Stimulated activated CD4-positive, alpha-beta T cell treated with anti-CD3 and anti-CD28 coated beads, TNF-alpha, amount 100 ng/mL, for 48 hours (primary cell): ENCODE data around the gene PBX3.

ENCODE experiments used
- DNase-seq, 3 donors: peaks; one replicate each; pipeline ENCODE4 v3.0.0-alpha.2; 2020; ENCODE audit warnings: low read depth in 3 of 3

PBX3 gene

GRCh38 chr9:125906144-125906543, 159.0 kb downstream of the PBX3 start:
- no peak for DNase-seq

DNA sequence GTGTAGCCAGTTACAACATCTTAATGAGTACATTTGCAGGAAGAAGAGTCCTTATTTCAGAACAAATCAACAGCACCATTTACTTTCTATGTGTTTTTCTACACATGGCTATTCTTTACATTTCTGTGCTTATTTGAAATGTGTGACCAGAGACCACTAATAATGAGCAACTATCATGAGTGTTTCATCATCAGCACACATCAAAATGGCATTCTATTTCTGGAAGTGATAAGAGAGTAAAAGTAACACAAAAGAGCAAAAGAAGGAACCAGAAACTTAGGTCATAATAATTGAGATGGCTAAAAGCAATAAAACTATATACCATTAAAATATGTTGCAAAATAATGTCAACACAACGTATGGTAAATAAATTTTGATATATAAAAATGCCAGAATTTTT, 159.7 kb downstream of the PBX3 start:
- no peak for DNase-seq

- no peak for DNase-seq
These were observed 161.0 kb downstream of the PBX3 start for GRCh38 chr9:125908136-125908535.

DNA sequence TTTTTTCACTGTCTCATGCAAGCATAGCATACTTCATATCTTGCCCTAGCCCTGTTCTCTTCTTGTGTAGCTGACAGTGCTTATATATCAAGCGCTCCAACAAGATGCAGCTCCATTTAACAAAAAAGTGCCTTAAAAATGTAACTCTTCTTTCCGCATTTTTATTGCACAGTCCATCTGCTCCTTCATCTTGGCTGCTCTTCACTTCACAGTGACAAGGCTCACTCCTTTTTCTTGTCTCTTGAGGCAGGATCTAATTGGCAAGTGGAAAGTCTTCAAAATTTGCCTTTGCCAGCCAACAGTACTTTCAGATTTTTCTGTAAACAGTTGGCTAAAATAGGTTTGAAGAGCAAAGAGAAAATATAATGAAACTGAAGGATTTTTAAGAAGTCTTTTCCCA, 161.8 kb downstream of the PBX3 start:
- no peak for DNase-seq

DNA sequence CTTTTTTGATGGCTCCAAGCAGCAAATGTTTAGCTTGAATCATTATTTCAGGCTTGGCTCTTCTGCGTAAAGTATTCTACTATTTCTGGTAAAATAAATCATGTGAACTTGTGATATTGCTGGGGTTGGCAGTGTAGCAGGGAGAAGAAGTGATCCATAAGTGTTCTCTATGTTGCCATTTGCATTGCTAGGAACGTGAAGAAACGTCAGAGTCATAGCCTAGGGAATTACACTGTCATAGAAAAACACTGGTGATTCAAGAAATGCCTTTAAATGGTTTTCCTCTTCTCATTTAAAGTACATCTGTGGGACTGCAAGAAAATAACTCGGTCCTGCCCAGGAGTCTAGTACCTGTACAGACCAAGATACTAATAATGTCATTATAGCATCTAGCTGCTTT, 162.3 kb downstream of the PBX3 start:
- DNase-seq, result no peak

- DNase-seq, result no peak
These were observed 163.1 kb downstream of the PBX3 start for GRCh38 chr9:125910286-125910685.

GRCh38 chr9:125911861-125912644, 164.9 kb downstream of the PBX3 start:
- DNase-seq, result no peak

- no peak for DNase-seq
These were observed 165.5 kb downstream of the PBX3 start for GRCh38 chr9:125912667-125913066.

GRCh38 chr9:125913551-125913950, 166.4 kb downstream of the PBX3 start:
- no peak for DNase-seq

DNA sequence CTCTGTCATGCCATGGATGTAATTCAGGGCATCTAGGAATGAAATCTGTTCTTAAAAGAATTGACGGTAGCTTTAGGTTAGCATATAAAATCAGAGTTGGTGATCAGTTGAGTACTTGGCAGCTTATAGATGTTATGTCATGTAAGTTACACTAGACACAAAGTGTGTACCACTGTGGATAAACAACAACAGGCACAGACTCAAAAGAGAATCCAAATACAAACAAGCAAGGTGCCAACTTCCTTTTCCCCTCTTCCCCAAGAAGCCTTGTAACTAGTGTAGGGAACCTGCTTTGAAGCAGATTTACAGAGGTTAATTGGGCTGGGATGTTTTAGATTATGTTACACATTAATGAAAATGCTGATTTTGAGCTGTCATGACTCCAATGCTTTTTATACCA, 167.2 kb downstream of the PBX3 start:
- DNase-seq, result no peak

DNA sequence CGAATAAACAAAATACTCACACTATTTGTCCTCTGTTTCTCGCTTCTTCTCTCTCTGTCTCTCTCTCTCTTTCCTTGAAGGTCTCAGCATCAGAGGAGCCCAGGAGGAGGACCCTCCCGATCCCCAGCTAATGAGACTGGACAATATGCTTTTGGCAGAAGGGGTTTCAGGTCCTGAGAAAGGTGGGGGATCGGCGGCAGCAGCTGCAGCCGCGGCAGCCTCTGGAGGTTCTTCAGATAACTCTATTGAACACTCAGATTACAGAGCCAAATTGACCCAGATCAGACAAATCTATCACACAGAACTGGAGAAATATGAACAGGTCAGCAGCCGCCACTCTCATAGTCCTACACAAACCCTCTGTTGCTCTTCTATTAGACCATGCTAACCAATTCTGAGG, 168.4 kb downstream of the PBX3 start:
- DNase-seq, result no peak

DNA sequence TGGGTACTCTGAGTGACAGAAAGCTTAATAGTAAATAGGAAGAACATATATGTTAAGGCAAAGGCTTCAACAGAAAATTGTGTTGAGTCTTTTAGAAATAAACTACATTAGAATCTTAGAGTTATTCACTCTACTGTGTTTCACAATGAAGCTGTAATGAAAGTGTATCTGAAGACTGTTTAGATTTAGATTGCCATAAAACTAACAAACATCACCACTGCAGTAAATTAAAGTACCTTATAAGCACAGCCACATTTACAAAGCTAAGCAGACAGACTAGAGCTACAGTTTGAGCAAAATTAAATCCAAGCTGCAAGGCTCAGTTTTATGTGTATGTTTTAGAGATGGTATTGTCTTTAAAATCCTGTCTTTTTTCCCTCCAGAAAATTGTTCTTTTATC, 172.4 kb downstream of the PBX3 start:
- DNase-seq, result no peak

DNA sequence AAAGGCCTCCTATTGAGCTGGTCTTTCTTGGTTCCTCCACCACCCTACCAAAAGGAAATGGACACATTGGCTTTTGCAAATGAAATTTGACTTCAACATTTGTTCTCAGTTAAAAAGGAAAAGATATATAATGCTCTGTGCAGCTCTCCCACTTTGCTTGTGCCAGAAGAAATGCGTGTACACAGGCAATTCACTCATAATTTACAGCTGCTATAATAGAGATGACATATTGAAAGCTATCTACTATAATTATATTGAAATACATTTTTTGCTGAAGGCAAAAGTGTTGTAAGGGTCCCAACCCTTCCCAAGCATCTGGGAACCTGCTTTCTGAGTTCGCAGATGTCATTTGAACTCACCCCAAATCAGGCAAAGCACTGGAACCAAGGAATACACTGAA, 173.2 kb downstream of the PBX3 start:
- no peak for DNase-seq

- no peak for DNase-seq
These were observed 175.7 kb downstream of the PBX3 start for GRCh38 chr9:125922854-125923253.

- DNase-seq, result no peak
These were observed 177.2 kb downstream of the PBX3 start for GRCh38 chr9:125924351-125924750.

GRCh38 chr9:125926936-125927335, 179.8 kb downstream of the PBX3 start:
- DNase-seq, result no peak

DNA sequence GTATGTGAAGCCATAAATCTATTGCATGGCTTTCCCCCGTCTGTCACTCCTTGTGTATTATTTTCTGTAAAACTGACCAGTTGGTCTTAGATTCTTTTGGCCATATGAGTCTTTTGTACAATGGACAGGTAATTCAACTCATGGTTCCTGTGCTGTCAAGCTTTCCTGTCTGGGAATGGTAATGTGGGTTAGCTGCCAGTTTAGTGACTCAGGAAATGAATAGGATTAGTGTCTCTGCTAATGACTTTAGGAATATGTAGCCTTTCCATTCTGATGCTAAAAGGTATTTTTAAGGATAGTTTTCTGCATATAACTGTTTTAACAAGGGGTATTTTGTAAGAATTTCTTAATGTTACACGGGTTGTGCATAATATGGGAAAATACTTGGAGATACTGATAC, 182.7 kb downstream of the PBX3 start:
- DNase-seq, result no peak

DNA sequence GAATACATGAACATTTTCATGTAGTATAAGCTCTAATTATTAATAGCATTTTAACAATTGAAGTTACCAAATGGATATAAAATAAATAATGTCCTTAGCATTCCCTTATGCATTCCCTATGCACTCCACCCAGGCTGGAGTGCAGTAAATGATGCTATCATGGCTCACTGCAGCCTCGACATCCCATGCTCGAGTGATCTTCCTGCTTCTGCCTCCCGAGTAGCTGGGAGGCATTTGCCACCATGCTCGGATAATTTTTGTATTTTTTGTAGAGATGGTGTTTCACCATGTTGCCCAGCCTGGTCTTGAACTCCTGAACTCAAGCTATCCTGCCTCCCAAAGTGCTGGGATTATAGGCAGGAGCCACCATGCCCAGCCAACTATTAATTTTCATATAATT, 184.0 kb downstream of the PBX3 start:
- no peak for DNase-seq

GRCh38 chr9:125932012-125932411, 184.8 kb downstream of the PBX3 start:
- DNase-seq, result no peak

DNA sequence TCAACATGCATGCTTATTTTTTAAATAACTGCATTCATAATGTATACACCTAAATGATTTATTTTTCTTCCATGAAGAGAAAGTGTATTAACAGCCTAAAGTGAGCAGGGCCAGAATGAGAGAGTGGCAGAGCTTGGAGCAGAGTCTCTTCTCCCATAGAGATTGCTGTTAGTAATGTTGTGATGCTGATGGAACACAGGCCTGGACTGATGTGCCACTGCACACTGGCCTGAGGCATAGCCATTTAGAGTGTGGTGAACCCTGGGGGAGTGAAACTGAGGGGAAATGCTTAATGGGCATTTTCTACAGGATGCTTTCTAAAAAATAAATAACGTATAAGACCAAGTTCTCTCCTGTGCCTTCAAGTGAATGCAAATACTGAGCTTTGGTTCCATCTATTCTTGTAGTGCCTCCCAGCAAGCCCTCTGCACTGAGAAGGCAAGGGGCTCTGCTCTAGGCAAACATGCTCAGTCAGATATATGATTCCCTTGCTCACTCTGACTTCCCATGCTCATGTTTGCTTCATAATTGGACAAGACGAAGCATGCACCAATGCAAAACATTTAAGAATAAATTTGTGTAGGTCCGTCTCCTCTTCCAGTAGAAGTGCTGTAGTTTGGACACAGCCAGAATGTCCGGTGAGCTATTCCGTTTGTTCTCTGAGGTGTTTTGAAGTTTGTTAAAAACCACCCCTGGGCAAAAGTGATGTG, 185.7 kb downstream of the PBX3 start:
- DNase-seq, result no peak

DNA sequence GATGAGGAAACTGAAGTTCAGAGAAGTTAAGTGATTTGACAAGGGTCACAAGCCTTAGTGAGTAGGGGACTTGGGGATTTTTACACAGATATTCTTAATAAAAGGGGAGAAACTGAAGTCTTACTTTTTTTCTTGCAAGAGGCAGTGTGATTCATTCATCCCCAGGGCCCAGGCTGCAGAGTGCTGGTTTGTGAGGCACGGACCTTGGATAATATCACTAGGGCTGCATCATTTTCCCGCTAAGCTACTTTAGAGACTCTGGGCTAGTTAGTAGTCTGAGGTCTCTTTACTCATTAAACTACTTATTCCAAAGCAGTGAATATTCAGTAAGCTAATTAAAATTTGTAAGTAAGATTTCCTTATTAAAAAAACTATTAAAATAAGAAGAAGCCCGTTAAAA, 195.0 kb downstream of the PBX3 start:
- DNase-seq, result no peak

DNA sequence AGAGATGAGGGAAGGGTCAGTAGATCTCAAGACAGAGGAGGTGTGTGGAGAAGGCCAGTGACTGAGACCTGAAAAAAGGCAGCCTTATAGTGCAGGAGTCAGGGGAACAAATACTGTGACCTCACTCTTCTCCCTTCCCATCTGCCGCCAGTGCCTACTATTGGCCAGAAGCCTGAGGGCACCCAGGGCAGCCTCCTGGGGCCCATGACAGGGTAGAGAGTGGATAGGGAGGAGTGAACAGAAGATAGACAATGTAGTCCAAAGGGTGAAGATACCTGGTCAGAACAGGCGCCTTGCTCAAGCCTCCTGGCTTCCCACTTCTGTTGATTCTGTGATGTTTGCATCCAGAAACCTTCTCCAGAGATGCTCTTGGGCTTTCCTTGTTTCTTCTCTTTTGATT, 196.7 kb downstream of the PBX3 start:
- DNase-seq, result no peak

DNA sequence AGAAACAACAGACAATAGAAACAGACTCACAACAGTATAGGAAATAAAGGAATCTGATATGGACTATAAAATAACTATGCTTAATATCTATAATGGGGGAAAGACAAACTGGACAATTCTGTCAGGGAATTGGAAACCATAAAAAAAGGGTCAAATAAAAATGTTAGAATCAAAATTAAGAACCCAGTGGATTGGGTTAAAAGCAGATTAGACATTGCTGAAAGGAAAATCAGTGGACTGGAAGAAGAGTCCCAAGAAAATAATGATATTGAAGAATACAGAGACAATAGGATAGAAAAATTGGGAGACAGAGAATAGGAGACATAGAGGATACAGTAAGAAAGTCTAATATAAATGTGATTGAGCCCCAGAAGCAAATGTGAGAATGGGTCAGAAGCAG, 199.2 kb downstream of the PBX3 start:
- DNase-seq, result no peak
